HS-27A (cell line): ENCODE results near the gene M1AP.
"Not testable (repeated sequence)": the region's sequence is repeated elsewhere in the genome, so short reads cannot be mapped to it uniquely, and the experiment has no call there.

ENCODE experiments used
- DNase-seq: peaks from one replicate; pipeline ENCODE4 v3.0.0-alpha.2; 2012; ENCODE audit warnings: low read depth, missing footprints

The M1AP gene

GRCh38 chr2:74564222-74564621 is 83.9 kb downstream of the M1AP start:
- DNase-seq = no peak

GRCh38 chr2:74562126-74562775 is 85.9 kb downstream of the M1AP start:
- no peak for DNase-seq

GRCh38 chr2:74561022-74561421 is 87.1 kb downstream of the M1AP start:
- not testable (repeated sequence) for DNase-seq

GRCh38 chr2:74560591-74560990 is 87.5 kb downstream of the M1AP start:
- DNase-seq = no peak

- no peak for DNase-seq
Measured at GRCh38 chr2:74559912-74560311, 88.2 kb downstream of the M1AP start.

GRCh38 chr2:74558284-74559230 is 89.6 kb downstream of the M1AP start:
- DNase-seq = no peak

- DNase-seq = no peak
Measured at GRCh38 chr2:74556831-74557370, 91.2 kb downstream of the M1AP start.

GRCh38 chr2:74556159-74556558 is 92.0 kb downstream of the M1AP start:
- no peak for DNase-seq

GRCh38 chr2:74555610-74556103 is 92.5 kb downstream of the M1AP start:
- DNase-seq = no peak

GRCh38 chr2:74554820-74555531 is 93.2 kb downstream of the M1AP start:
- no peak for DNase-seq

- DNase-seq = no peak
Measured at GRCh38 chr2:74553892-74554819, 94.0 kb downstream of the M1AP start, which contains the start of the genes DOK1 and LOXL3. Gene DOK1 (plus strand): TSS chr2:74554720. CDS start chr2:74554755, 35 bp downstream. Gene LOXL3 (minus strand): TSS chr2:74553942. CDS start chr2:74552634, 1,308 bp downstream.

GRCh38 chr2:74552914-74553811 is 95.0 kb downstream of the M1AP start:
- no peak for DNase-seq

GRCh38 chr2:74551942-74552913 is 95.9 kb downstream of the M1AP start:
- no peak for DNase-seq

- DNase-seq = no peak
Measured at GRCh38 chr2:74551530-74551929, 96.6 kb downstream of the M1AP start.

- no peak for DNase-seq
Measured at GRCh38 chr2:74550231-74550630, 97.9 kb downstream of the M1AP start.

GRCh38 chr2:74548900-74549826 is 99.0 kb downstream of the M1AP start:
- no peak for DNase-seq

- DNase-seq = no peak
Measured at GRCh38 chr2:74548285-74548899, 99.7 kb downstream of the M1AP start.
